NB4 (cell line): ENCODE results near the gene AQP10.

Experiments
- DNase-seq: peaks from one replicate; pipeline ENCODE4 v3.0.0; 2010; ENCODE audit warnings: low read depth
- H3K4me3 ChIP-seq: one replicate; pipeline ENCODE4 v1.5.1; 2011; ENCODE audit warnings: mild to moderate bottlenecking, low read depth, low read length, moderate library complexity
- CTCF ChIP-seq: IDR thresholded peaks from one replicate; pipeline ENCODE4 v1.5.1; 2012; ENCODE audit warnings: low read depth, low read length
- MAX ChIP-seq: IDR thresholded peaks from 2 replicates; pipeline ENCODE4 v1.6.1; 2011; ENCODE audit warnings: low read depth, low read length
- MYC ChIP-seq: IDR thresholded peaks from 2 replicates; pipeline ENCODE4 v1.6.1; 2011; ENCODE audit warnings: low read depth, low read length
- POLR2A ChIP-seq: IDR thresholded peaks from 2 replicates; pipeline ENCODE4 v1.6.1; 2011; ENCODE audit warnings: mild to moderate bottlenecking; ENCODE audit not compliant: insufficient read length; ENCODE audit errors: extremely low read depth

AQP10 gene

GRCh38 chr1:154344977-154345837 lies 24.3 kb downstream of the AQP10 start:
- TF ChIP-seq MAX, result no peak
- TF ChIP-seq CTCF, result peak; percentile 77
- no peak overlapping the region for H3K4me3 ChIP-seq
- peak; percentile 66 for DNase-seq

GRCh38 chr1:154346276-154346917 lies 25.5 kb downstream of the AQP10 start:
- peak; percentile 25 for DNase-seq
- TF ChIP-seq CTCF (no peak), POLR2A (no peak), MYC (no peak), MAX (no peak)
- H3K4me3 ChIP-seq, result no peak overlapping the region

- no peak for DNase-seq
- TF ChIP-seq MYC, result no peak
- no peak for TF ChIP-seq MAX
- no peak for TF ChIP-seq CTCF
- TF ChIP-seq POLR2A, result no peak
- no peak overlapping the region for H3K4me3 ChIP-seq
Measured at GRCh38 chr1:154347961-154348360, 27.1 kb downstream of the AQP10 start.

- H3K4me3 ChIP-seq, result no peak overlapping the region
- no peak for TF ChIP-seq POLR2A
- TF ChIP-seq MAX, result peak; percentile 61
- 0 out of 2 replicates have a peak, but pooled peaks have one; percentile 12 for TF ChIP-seq MYC
- peak; percentile 43 for TF ChIP-seq CTCF
- DNase-seq, result peak; percentile 62
Measured at GRCh38 chr1:154348429-154349076, 27.7 kb downstream of the AQP10 start.

GRCh38 chr1:154349121-154349520 lies 28.2 kb downstream of the AQP10 start:
- H3K4me3 ChIP-seq, result no peak overlapping the region
- DNase-seq, result no peak
- TF ChIP-seq MAX, result no peak
- TF ChIP-seq MYC, result no peak
- TF ChIP-seq CTCF, result no peak
- no peak for TF ChIP-seq POLR2A
